OCI-LY1 (cell line): Measurements from ENCODE around the gene EXPH5.

Source experiments
- H2AFZ ChIP-seq: fragments of 200-600 bp; sonication (generic), shearing (Covaris generic); 2 replicates; pipeline ENCODE4 v1.6.0; 2014; ENCODE audit warnings: antibody characterized with exemption, mild to moderate bottlenecking, low read length
- H3F3A ChIP-seq: fragments of 200-600 bp; sonication (generic), shearing (Covaris generic); 2 replicates; pipeline ENCODE4 v1.6.0; 2014; ENCODE audit warnings: mild to moderate bottlenecking, antibody characterized with exemption, low read length, moderate library complexity; ENCODE audit not compliant: insufficient read depth
- H3K27ac ChIP-seq: fragments of 200-600 bp; sonication (generic); 2 replicates; pipeline ENCODE4 v1.5.1; 2014; ENCODE audit warnings: low read length, mixed run types, mild to moderate bottlenecking, low read depth; ENCODE audit not compliant: poor library complexity, severe bottlenecking
- H3K27me3 ChIP-seq: fragments of 200-600 bp; sonication (generic); 2 replicates; pipeline ENCODE4 v1.6.0; 2014; ENCODE audit warnings: antibody characterized with exemption, mild to moderate bottlenecking, low read length, moderate library complexity; ENCODE audit not compliant: insufficient read depth
- H3K36me3 ChIP-seq: fragments of 200-600 bp; sonication (generic); 2 replicates; pipeline ENCODE4 v1.6.1; 2014; ENCODE audit warnings: mild to moderate bottlenecking, antibody characterized with exemption, low read length, moderate library complexity, mixed read lengths; ENCODE audit not compliant: insufficient read depth
- H3K4me1 ChIP-seq: fragments of 200-600 bp; sonication (generic); 2 replicates; pipeline ENCODE4 v1.5.1; 2014; ENCODE audit warnings: mild to moderate bottlenecking, low read length, moderate library complexity; ENCODE audit not compliant: insufficient read depth, severe bottlenecking
- H3K4me2 ChIP-seq: fragments of 200-600 bp; sonication (generic), shearing (Covaris generic); 2 replicates; pipeline ENCODE4 v1.6.1; 2014; ENCODE audit warnings: low read length
- H3K4me3 ChIP-seq: fragments of 200-600 bp; sonication (generic); 2 replicates; pipeline ENCODE4 v1.5.1; 2014; ENCODE audit warnings: low read length, low read depth, mild to moderate bottlenecking, mixed read lengths; ENCODE audit not compliant: poor library complexity, severe bottlenecking
- H3K79me2 ChIP-seq: fragments of 200-600 bp; shearing (Covaris generic); 2 replicates; pipeline ENCODE4 v1.6.1; 2016; ENCODE audit warnings: mixed run types, low read length, mixed read lengths; ENCODE audit not compliant: insufficient read depth
- H3K9ac ChIP-seq: fragments of 200-600 bp; sonication (generic), shearing (Covaris generic); 2 replicates; pipeline ENCODE4 v1.6.1; 2014; ENCODE audit warnings: mild to moderate bottlenecking, low read length, mixed read lengths
- H3K9me2 ChIP-seq: fragments of 200-600 bp; sonication (generic), shearing (Covaris generic); 2 replicates; pipeline ENCODE4 v1.6.1; 2014; ENCODE audit warnings: low read depth, mild to moderate bottlenecking, low read length, mixed read lengths
- H3K9me3 ChIP-seq: fragments of 200-600 bp; shearing (Covaris generic); 2 replicates; pipeline ENCODE4 v1.6.1; 2014; ENCODE audit warnings: low read length, mixed read lengths
- H4K20me1 ChIP-seq: fragments of 200-600 bp; sonication (generic), shearing (Covaris generic); 2 replicates; pipeline ENCODE4 v1.6.0; 2016; ENCODE audit warnings: mild to moderate bottlenecking, low read length; ENCODE audit not compliant: insufficient read depth
- CTCF ChIP-seq: fragments of 200-600 bp; sonication (generic), shearing (Covaris generic); IDR thresholded peaks from 2 replicates; pipeline ENCODE4 v1.5.1; 2017; ENCODE audit warnings: mild to moderate bottlenecking, antibody characterized with exemption, low read length, moderate library complexity, mixed read lengths
- EZH2 ChIP-seq: fragments of 200-600 bp; sonication (generic), shearing (Covaris generic); IDR thresholded peaks from 2 replicates; pipeline ENCODE4 v1.8.0; 2017; ENCODE audit warnings: borderline replicate concordance, mixed run types, mild to moderate bottlenecking, antibody characterized with exemption, low read length, moderate library complexity, mixed read lengths

EXPH5 gene

GRCh38 chr11:108636222-108636621, 42.7 kb upstream of the EXPH5 start:
- no peaks in the 10 kb centered on the region for H3F3A ChIP-seq
- H2AFZ ChIP-seq: no peak overlapping the region
- H3K36me3 ChIP-seq: no peaks in the 10 kb centered on the region
- H3K4me2 ChIP-seq: no peak overlapping the region
- no peaks in the 10 kb centered on the region for H4K20me1 ChIP-seq
- no peak overlapping the region for H3K4me3 ChIP-seq
- H3K79me2 ChIP-seq: no peaks in the 10 kb centered on the region
- no peaks in the 10 kb centered on the region for H3K4me1 ChIP-seq
- no peak for TF ChIP-seq CTCF
- no peak for TF ChIP-seq EZH2
- no peak overlapping the region for H3K9ac ChIP-seq
- H3K27ac ChIP-seq: no peak overlapping the region
- H3K9me3 ChIP-seq: no peaks in the 10 kb centered on the region
- H3K27me3 ChIP-seq: no peaks in the 10 kb centered on the region
- no peaks in the 10 kb centered on the region for H3K9me2 ChIP-seq

GRCh38 chr11:108635106-108635505, 41.5 kb upstream of the EXPH5 start:
- Histone ChIP-seq H3K27ac (no peak overlapping the region), H3K27me3 (no peaks in the 10 kb centered on the region), H3K9ac (no peak overlapping the region), H2AFZ (no peak overlapping the region), H3F3A (no peaks in the 10 kb centered on the region), H3K4me2 (no peak overlapping the region), H3K9me2 (no peaks in the 10 kb centered on the region), H3K9me3 (no peaks in the 10 kb centered on the region), H3K4me1 (no peaks in the 10 kb centered on the region), H3K4me3 (no peak overlapping the region), H4K20me1 (no peaks in the 10 kb centered on the region), H3K36me3 (no peaks in the 10 kb centered on the region), H3K79me2 (no peaks in the 10 kb centered on the region)
- TF ChIP-seq CTCF (no peak), EZH2 (no peak)

- no peak overlapping the region for H3K4me2 ChIP-seq
These were observed 38.6 kb upstream of the EXPH5 start for GRCh38 chr11:108632041-108632704.

More at GRCh38 chr11:108632041-108632704, 38.6 kb upstream of the EXPH5 start:
- no peak for TF ChIP-seq EZH2
- TF ChIP-seq CTCF: no peak
- Histone ChIP-seq H3K36me3 (no peaks in the 10 kb centered on the region), H3F3A (no peaks in the 10 kb centered on the region), H3K4me3 (no peak overlapping the region), H3K9me3 (peaks cover 2% of the 10 kb centered on the region; the same call in 1 of the 2 replicates), H3K27me3 (no peaks in the 10 kb centered on the region), H3K9ac (no peak overlapping the region), H3K79me2 (no peaks in the 10 kb centered on the region), H2AFZ (no peak overlapping the region), H3K9me2 (no peaks in the 10 kb centered on the region), H3K27ac (no peak overlapping the region), H3K4me1 (no peaks in the 10 kb centered on the region), H4K20me1 (no peaks in the 10 kb centered on the region)
